GM19372 (cell line): ENCODE data around the gene OSBPL5.

ENCODE experiments used
- ATAC-seq: cut with Tn5 transposase; IDR thresholded peaks from one replicate; pipeline ENCODE4 v1.9.1; 2021; ENCODE audit warnings: mild to moderate bottlenecking, low read depth, moderate library complexity; ENCODE audit not compliant: unreplicated experiment

OSBPL5 gene

GRCh38 chr11:3165152-3165705 lies at the start of gene OSBPL5:
Gene OSBPL5, minus strand, starts transcription at chr11:3165310. Its CDS starts 36,162 bp downstream, at chr11:3129148.
- ATAC-seq: no peak

DNA sequence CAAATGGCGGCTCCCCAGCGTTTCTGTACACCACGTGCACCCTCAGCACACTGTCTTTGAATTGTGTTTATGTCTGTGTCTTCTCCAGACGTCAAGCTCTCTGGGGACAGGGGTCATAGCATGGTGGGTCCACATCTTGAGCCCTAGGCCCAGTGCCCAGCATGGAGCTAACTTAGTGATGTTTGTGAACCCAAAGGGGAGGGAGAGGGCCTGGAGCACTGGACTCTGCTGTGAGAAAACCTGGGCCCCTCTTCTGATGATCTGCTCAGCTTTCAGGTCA lies 49.2 kb upstream of the OSBPL5 start:
- no peak for ATAC-seq

DNA sequence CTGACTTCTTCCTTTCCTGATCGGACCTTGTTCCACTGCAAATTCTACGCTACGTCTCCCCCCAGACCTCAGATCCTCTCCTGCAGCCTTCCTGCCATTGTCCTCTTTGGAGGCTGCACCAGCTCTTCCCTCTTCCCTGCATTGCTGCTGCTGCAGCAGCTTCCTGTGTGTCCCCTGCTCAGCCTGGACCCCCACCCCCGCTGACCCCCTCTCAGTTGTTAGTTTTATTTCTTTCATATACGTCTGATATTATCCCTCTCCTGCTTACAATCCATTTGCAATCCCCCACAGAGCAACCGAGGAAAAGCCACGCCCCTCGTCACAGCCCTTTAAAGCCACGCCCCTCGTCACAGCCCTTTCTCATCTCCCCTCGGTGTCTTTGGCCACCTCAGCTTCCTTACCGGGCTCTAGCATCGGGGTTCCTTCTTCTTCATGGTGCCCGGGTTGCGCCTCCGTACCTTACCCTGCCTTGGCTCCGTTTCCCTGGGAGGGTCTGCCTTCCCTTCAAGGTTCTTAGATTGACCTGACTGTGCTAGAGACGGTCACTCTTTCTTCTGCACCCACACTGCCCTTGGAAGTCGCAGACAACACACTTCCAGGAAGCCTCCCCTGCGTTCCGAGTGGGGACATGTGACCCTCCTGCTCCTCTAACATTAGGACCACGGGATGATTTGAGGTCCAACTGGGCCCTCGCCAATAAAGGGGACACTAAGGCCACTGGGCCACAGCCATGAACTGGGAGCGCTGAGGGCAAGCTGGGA lies 48.7 kb upstream of the OSBPL5 start:
- no peak for ATAC-seq

- ATAC-seq: no peak
Measured at GRCh38 chr11:3208272-3208671, 43.2 kb upstream of the OSBPL5 start.

DNA sequence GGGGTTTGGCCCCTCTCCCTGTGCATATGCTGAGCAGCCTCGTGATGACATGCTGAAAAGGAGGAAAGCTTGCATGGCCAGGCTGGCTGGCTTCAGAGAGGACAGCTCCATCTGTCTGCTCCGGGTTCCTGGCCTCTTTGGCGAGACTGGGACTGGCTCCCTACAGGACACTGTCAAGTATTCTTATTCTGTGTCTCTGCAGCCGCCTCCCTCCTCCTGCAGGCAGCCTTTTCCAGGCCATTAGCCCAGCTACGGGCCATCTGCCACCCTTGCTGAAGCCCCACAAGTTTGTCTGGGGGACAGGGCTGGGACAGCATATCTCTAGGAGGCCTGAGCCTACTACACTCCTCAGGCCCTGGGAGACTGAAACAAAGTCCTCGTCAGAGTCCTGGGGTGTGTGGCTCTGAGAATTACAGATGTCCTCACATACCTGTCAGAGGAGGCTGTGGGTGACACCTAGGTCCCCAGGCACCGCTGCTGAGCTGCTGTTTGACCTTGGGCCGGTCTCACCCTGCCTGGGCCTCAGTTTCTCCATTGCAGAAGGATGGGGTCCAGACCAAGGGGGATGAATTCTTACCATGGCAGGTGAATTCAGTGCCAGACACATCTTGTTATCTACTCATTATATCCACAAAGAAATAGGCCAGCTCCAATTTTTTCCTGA lies 42.5 kb upstream of the OSBPL5 start:
- no peak for ATAC-seq

DNA sequence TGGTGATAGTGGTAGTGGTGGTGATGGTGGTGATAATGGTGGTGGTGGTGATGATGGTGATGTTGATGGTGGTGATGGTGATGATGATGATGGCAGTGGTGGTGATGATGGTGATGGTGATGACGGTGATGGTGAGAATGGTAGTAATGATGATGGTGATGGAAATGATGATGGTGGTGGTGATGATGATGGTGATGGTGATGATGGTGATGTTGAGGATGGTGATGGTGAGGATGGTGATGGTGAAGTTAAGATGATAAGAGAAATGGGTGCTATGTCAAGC lies 41.8 kb upstream of the OSBPL5 start:
- no peak for ATAC-seq

DNA sequence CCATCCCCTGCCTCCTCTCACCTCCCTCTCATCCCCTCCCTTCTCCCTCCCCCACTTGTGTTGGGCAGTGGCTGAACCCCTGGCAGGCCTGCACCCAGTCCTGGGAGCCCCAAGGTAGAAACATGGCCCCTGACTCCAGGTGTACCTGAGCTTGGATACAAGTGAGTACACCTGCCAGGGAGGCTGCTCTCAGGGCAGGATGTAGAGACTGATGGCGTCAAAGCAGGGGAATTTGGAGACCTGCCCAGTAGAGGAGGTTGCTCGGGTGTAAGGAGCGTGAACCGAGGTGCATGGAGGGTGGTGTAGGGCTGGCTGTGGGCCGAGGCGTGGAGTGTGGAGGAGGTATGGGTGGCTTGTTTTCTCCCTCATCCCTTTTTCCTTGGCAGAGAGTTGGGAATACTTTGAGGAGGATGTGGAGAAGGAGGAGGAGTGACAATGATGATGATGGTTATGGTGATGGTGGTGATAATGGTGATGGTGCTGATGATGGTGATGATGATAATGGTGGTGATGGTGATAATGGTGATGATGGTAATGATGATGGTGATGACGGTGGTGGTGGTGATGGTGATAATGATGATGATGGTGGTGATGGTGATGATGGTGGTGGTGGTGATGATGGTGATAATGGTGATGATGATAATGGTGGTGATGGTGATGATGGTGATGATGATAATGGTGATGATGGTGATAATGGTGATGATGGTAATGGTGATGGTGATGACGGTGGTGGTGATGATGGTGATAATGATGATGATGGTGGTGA lies 41.2 kb upstream of the OSBPL5 start:
- no peak for ATAC-seq

- ATAC-seq: no peak
Measured at GRCh38 chr11:3205261-3206155, 40.4 kb upstream of the OSBPL5 start.

GRCh38 chr11:3204141-3205015 lies 39.3 kb upstream of the OSBPL5 start:
- ATAC-seq: no peak

- no peak for ATAC-seq
Measured at GRCh38 chr11:3203221-3204043, 38.3 kb upstream of the OSBPL5 start.

DNA sequence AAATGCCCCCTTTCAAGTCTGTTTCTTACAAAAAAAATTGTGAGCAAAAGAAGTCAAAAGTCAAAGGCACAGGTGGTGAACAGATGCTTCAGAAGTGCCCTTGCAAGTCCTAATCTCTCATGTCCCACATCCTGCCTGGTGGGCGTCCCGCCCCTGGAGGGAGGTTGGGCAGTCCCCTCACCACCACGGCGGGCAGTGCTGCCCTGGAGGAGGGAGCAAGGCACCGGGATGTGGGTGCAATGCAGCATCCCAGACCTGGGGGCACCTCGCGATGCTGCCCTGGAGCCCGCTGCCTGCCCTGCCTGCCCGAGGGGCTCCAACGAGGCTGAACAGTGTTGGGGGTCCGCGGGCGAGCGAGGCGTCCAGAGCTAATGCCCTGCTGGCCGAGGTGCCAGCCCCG lies 37.6 kb upstream of the OSBPL5 start:
- ATAC-seq: no peak

DNA sequence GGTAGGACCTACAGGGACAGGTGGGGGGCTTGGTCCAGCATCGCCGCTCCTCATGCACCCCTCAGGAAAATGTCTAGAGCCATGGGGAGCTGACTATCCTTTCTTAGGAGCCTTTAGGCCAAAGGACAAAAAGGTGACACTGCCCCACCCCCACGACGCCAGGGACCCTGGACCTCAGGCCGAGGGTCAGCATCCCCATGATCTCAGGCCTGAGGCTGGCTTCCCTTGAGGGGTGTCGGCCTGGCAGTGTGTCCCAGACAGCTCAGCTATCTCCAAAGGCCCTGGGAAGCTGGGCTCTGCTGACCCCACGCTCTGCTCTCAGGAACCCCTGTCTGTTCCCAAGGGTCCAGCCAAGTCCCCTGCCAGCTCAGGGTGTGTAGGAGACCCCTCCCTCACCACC lies 37.2 kb upstream of the OSBPL5 start:
- no peak for ATAC-seq

- no peak for ATAC-seq
Measured at GRCh38 chr11:3201677-3202181, 36.6 kb upstream of the OSBPL5 start.

DNA sequence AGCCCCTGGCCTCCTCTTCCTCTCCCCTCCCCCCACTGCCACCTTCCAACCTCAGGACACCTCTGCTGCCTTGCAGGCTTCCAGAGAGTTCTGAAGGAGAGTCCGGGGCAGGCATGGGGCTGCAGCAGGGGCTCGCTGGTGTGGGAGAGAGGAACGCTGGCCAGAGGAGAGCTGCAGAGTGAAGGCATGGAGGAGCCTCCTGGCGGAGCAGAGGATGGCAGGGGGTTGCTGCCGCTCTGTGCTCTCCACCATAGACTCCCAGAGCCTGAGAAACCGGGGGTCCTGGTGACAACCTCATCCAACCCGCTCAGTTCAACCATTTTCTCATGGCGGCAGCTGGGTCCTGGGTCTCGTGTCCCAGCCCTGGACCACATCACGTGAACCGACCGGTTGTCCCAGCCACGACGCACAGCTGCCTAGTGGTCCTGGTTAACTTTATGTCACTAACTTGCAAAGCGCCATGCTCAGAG lies 36.0 kb upstream of the OSBPL5 start:
- ATAC-seq: no peak

DNA sequence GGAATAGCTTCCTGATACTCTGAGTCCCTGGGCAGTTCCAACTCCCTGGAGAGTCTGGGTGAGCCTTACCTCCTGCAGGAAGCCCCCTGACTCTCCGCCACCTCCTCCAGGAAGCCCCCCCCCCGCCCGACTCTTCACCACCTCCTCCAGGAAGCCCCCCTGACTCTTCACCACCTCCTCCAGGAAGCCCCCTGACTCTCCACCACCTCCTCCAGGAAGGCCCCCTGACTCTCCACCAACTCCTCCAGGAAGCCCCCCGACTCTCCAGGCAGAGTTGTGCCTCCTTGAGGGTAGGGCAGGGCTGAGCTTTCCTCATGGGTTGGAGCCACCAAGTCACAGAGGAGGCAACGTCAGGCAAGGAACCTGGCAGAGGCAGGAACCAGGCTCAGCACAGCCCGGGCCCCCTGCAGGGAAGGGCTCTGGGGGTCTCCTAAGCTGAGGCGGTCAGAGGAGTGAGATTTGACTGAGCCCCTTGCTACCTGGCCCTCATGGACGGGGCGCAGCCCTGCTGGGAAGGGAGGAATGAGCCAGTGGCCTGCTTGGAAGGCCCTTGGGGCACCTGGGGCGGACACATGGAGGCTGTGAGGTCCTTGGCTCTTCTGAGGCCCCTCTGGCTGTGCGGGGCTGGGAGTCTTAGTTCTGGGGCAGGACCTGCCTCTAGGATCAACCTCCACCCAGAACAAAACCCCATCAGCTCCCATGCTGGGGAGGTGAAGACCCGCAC lies 35.4 kb upstream of the OSBPL5 start:
- no peak for ATAC-seq

DNA sequence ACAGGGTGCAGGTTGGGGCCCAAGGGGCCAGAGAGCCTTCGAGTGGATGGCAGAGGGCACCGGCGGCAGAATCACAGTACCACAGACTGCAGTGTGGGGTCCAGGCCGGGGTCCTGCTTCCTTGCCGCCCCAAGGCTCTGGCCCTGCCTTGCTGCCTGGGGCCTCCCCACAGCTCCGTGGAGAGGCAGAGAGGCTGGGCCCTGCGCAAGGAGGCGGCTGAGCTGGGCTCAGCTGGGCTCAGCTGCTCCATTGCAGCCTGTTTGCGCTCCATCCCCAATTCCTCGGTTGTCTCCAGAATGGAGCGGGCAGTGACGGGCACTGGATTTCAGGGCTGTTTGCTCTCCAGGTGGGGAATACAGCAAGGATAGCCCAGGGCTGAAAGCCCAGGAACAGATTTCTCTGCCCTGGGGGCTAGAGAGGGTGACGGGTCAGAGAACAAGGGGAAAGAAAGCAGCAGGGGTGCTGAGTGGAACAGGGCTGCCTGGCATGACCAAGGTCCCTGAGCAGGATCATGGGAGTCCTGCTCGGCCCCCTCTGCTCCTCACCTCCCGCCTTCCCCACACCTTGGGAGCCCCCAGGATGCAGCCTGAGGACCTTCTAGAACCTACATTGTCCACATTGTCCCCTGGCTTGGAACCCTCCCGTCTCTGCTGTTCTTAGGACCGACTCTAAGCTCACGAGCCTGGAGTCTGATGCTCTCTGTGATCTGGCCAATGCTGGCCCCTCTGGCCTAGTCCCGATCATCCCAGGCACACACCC lies 34.6 kb upstream of the OSBPL5 start:
- ATAC-seq: no peak

- ATAC-seq: no peak
Measured at GRCh38 chr11:3198815-3199214, 33.7 kb upstream of the OSBPL5 start.
